Stimulated activated CD8-positive, alpha-beta memory T cell treated with anti-CD3 and anti-CD28 coated beads, Interleukin-2, amount 100 ng/mL, for 1 hour (primary cell): ENCODE data around the gene TNFRSF9.
"Not testable (repeated sequence)": the region's sequence is repeated elsewhere in the genome, so short reads cannot be mapped to it uniquely, and the experiment has no call there.

ENCODE experiments used
- DNase-seq, 2 donors: peaks; one replicate each; pipeline ENCODE4 v3.0.0-alpha.2; 2020; ENCODE audit warnings: low read depth in 2 of 2

The TNFRSF9 gene

DNA sequence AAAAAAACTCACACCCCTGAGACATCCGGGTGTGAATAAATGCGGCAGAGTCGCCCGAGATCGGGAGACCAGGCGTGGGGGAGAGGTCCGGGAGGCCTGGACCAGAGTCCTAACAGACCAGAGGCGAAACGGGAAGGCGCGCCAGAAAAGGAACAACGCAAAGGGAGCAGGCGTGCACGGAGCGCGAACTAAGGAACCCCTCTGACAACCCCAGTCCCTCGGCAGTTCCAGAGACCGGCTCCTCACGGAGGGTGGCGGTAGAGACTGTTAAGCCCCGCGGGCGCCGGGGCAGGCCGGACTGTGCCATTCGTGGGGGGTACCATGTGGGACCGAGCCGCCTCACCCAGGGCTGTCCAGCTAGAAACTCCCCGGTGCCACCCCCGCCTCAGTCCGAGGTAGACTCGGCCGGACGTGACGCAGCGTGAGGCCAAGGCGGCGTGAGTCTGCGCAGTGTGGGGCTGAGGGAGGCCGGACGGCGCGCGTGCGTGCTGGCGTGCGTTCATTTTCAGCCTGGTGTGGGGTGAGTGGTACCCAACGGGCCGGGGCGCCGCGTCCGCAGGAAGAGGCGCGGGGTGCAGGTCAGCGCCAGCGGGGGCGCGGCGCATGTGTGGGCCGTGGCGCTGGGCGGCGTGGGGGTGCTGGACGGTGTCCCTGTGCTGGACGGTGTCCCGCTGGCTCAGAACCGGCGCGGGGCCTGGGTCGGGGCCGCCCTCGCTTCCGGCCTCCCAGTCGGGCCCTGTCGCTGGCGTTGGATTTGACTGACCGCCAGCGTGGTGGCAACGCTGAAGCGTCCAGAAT, 20.8 kb upstream of the TNFRSF9 start, which contains the start of gene PARK7:
TSS of gene PARK7 (plus strand) at position 496 of the 798 bp plus-strand sequence. CDS start 1,075 bp downstream, outside the sequence.
- peak; percentile 98 to 100 for DNase-seq

DNA sequence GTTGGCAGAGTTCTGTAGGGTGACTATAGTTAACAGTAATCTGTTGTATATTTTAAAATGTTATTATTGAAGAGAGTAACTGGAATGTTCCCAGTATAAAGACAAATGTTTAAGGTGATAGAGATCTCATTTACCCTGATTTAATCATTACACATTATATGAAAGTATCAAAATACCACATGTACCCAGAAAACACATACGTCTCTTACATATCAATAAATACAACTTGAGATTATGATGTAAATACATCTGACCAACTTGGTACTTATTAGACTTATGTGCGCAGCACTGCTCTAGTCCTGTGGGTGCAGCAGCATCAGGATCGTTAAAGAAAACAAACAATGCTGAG, 20.2 kb upstream of the TNFRSF9 start:
- DNase-seq = no peak

DNA sequence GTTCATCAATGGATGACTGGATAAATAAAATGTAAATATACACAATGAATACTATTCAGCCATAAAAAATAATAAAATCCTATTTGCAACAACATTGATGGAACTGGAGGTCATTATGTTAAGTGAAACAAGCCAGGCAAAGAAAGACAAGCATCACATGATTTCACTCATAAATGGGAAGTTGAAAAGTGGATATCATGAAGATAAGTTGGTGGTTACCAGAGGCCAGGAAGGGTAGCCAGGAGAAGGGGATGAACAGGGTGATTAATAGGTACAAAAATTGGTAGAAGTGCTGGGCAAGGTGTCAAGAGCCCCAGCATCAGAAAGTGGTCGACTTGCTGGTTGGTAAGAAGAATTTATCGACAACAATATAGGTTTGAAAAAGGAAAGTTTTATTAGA, 19.5 kb upstream of the TNFRSF9 start:
- DNase-seq = no peak

DNA sequence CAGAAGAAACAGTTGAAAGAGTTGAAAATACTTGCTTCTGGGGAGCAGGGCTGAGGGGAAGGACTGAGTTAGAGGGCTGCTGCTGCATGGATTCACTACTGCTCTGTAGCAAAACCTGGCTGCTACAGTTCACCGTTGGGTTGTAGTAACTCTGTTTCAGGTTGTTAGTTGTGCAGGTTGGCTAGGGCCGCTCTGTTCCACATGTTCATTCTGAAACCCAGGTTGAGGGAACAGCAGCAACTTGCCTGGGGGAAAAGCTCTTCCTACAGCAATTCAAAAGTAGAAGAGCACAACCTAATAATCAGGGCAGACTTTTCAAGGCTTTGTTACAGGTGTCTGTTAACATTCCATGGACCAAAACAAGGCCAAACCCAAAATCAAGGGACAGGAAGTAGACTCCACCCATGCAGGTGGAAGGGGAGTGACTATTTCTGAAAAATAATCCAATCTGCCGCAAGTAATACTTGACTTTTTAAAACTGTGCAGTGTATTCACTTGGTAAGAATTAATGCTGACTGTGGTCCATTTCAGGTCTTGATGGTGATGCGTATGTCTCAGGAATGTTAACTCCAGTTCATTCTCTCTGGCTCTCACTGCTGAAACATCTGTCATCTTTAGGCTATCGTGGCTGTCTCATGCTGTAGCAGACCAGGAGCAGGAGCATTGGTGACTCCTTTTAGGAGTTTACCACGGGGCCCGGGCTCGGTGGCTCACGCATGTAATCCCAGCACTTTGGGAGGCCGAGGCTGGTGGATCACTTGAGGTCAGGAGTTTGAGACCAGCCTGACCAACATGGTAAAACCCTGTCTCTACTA, 15.8 kb upstream of the TNFRSF9 start:
- DNase-seq = no peak

DNA sequence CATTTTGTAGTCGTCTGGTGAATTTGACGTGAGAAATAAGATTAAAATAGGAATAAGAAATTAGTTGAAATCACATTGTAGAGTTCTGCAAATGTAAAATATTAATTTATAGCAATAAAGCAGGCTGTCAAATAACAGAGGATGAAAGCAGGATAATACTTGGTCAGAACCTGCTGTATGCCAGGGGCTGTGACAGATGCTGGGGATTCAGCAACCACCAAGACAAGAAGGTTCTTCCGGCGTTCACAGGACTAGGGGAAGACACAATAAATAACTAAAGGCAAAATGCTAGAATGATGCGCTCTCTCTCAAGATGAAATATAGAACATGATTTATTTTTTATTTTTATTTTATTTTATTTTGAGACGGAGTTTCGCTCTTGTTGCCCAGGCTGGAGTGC, 14.0 kb upstream of the TNFRSF9 start:
- no peak for DNase-seq

DNA sequence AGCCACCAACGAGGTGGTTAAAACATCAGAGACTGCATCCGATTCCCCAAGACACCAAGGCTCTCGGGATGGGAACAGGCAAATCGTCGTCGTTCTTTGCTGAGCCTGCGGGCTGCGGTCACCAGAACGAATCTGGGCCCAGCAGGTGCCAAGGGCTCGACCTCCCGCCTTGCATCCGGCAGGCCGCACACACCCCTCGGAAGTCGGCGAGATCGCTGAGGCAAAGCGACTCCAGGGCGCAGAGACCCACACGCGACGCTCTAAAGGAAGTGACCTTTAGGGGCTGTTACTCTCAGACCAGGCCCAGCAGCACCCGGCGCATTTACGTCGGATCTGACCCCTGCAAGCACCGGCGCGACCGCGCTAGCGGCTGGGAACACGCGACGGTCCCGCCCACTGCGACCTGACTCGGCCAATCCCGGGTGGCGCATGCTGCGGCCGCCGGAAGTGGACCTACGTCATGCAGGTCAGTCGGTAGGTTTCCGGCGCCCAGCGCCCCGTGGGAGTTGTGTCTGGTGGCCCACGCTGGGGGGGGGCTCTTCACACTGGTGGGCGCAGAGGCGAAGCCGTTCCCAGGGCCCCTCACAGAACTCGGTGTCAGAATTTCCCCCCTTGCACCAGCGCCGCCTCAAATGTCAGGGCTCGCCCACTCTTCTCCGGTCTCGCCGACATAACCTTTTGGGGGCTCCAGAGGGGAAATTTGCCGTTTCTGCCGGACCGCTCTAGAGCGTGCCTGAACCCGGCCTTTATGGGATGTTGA, 13.4 kb upstream of the TNFRSF9 start:
- peak; percentile 62 for DNase-seq

DNA sequence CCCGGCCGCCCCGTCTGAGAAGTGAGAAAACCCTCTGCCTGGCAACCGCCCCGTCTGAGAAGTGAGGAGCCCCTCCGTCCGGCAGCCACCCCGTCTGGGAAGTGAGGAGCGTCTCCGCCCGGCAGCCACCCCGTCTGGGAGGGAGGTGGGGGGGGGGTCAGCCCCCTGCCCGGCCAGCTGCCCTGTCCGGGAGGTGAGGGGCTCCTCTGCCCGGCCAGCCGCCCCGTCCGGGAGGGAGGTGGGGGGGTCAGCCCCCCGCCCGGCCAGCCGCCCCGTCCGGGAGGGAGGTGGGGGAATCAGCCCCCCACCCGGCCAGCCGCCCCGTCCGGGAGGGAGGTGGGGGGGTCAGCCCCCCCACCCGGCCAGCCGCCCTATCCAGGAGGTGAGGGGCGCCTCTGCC, 12.2 kb upstream of the TNFRSF9 start:
- DNase-seq = not testable (repeated sequence)

DNA sequence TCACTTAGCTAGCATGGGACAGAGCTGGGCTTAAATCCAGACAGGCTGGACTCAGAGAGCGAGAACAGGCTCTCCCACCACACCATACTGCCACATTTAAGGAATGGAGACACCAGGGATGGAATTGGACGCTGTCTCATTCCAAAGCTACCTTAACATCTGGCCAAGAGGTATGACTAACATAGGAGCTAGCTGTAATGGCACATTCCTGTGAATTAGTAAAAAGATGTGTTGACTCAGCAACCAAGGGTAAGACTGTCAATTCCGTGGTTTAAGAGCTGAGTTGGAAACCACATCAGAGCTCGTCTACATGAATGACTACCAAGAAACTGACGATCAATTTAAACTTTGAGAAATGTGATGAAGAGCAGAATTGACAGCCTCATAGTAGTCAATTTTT, 8.3 kb upstream of the TNFRSF9 start:
- DNase-seq = no peak

DNA sequence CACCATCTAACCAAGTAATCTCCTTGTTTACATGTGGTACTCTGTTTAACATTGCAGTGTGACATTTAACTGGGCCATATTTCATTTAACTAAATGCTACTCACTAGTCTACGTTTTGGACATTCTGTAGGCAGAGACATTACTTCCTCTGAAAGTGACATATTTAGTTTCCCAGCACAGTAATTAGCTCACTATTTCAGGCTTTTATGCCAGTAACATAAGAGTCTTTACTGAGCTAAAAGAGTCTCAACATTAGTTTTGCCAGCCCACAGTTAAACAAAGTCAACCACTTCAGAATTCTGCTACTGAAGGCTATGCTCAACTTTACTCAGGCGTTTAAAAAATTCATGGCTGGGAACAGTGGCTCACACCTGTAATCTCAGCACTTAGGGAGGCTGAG, 2.6 kb upstream of the TNFRSF9 start:
- no peak for DNase-seq

DNA sequence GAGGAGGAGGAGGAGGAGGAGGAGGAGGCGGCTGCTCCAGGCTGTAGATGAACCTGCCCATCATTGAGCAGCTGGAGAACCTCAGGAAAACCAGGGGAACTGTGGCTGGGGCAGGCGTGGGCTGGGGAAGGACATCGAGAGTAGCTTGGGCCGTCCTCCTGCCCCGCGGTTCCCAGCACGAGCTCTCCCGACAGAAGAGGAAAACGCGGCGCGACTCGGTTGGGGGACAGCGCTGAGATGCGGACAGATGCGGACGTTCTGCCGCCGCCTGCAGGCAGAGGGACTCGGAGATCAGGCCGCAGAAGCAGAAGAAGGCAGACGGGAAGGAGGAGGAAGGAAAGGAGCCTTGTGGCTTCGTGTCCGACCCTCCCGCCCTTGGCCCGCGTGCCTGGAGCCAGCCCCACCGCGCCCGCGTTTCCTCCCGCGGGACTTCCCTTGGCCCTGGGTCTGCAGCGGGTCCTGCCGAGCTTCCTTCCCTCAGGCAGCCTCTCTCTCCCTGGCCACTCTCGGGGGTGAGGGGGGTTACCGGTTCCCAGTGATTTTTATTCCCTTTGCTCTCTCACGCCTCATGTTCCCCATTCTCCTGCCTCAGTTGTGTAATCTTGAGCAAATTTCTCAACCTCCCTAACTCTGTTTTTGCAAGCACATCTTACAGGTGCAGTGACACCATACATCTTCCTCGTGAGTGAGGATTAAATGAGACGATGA, 1.7 kb upstream of the TNFRSF9 start:
- no peak for DNase-seq

DNA sequence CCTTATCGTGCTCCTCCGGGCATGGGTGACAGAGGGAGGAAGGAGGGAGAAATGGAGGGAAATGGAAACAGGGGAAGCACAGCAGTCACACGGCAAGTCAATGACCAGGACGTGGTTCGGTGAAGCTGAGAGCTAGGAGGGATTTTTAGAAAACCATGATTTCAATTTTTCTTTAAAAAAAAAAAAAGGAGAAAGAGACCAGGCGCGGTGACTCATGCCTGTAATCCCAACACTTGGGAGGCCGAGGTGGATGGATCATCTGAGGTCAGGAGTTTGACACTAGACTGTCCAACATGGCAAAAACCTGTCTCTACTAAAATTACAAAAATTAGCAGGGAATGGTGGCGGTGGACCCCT, 776 bp upstream of the TNFRSF9 start:
- DNase-seq = no peak

DNA sequence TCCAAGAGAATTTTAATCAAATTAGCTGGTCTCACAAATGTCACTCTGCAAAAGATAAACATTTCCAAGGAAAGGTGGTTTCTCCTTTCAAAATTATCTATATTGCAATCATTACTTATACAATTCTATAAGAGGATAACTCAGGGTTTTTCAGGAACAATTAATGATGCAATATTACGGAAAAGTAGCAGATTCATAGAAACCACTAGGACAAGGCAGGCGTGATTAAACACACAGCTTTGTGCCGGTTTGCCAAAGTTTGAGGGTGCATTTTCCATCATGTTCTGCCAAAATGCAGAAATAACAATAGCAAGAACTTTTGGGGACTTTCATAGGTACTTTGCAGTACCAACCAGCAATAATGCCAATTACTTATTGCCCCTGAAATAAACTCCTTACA, 605 bp downstream of the TNFRSF9 start:
- no peak for DNase-seq

DNA sequence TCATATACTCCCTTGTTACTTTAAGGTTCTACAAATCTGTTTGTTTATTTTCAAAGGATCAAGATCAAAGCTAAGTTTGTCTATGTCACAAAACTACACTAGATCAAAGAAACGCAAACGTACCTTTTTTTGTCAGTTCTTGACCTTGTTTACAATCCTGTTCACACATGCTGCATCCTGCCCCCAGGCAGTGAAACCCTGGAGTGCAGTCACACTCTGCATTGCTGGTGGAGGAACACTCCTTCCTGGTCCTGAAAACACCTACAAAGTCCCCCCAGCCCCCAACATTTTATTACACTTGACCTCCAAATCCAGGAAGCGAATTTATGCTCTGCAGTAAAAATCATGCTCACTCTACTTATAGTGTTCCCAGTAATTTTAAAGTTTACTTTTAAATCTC, 2.6 kb downstream of the TNFRSF9 start:
- DNase-seq = no peak

DNA sequence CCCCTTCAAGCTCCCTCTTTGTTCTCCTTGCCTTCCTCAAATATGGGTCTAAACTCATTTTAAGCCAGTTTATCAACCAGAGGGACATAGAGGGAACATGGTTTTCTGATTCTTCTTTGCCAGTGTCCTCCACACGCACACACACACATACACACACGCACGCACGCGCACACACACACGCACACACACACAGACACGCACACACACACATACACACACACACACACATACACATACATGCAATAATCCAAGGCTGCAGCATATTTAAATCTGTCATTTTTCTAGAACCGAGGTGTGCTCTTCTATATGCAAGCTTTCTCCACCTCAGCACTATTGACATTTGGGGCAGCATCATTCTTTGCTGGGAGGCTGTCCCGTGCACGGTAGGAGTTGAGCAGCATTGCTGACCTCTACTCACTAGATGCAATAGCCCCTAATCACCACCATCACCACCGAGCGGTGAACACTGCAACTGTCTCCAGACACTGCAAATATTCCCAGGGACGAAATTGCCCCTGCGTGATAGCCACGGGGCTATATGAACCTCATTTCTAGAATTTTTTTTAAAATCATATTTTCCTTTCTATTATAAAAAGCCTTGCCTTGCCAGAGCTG, 8.0 kb downstream of the TNFRSF9 start:
- no peak for DNase-seq

DNA sequence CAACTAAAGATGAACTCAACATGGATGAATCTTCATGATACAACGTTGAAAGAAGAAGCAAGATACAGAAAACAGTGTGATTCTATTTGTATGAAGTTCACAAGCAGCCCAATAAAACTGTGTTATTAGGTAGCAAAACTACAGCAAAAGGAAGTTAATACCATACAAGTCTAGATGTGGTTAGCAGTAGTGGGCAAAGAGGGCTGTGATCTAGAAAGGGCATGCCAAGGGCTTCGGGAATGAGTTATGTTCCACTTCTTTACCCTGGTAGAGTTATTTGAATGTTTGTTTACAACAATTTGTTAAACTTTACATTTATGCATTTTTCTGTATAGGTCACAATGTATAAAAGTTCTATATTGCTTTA, 9.2 kb downstream of the TNFRSF9 start:
- no peak for DNase-seq

DNA sequence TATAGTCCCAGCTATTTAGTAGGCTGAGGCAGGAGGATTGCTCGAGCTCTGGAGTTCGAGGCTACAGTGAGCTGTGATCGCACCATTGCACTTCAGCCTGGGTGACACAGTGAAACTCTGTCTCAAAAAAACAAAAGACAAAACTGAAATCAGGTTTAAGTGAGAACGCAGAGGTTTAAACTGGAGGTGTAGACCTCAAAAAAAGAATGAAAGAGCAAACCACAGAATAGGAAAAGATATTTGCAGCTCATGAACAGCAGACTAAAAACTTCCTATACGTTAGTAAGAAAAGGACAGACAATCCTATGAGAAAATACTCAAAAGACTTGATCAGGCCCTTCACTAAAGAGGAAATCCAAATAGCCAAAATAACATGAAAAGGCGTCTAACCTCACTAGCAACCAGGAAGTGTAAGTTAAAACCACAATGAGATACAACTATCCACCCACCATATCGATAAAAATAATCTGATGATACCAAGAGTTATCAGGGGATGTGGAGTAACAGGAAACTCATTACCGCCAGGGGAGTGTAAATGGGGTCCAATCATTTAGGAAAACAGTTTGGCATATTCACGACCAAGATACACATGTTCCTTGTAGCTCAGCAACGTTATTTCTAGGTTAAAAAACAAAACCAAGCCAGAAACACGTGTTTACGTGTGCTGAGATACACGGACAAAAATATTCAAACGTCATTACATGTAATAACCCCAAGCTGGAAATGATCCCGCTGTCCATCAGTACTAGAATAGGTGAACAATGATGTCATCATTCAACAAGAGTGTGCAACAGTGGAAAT, 9.8 kb downstream of the TNFRSF9 start:
- DNase-seq = no peak

DNA sequence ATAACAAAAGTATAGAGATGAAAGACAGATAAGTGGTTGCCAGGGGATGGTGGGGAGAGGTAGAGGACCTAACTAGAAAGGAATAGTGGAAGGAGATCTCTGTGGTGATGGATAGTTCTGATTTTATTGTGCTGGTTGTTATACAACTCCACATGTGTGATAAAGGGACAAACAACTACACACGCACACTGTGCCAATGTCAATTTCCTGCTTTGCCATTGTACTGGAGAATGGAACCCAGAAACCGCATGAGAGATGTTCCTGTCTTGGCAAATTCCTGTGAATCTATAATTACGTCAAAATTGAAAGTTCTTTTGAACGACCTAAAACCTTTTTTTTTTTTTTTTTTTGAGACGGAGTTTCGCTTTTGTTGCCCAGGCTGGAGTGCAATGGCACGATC, 11.0 kb downstream of the TNFRSF9 start:
- no peak for DNase-seq

DNA sequence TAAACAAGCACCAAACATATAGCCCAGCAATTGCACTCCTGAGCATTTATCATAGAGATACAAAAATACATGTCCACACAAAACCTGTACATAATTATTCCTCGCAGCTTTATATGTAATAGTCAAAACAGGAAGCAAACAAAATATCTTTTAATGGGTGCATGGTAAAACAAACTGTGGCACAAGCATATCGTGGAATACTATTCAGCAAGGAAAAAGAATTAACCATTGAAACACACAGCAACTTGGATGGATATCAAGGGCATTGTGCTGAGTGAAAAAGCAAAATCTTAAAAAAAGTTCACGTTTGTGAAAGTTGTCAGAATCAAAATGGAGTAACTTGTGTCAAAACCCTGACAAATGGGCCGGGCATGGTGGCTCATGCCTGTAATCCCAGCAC, 12.4 kb downstream of the TNFRSF9 start:
- DNase-seq = no peak

DNA sequence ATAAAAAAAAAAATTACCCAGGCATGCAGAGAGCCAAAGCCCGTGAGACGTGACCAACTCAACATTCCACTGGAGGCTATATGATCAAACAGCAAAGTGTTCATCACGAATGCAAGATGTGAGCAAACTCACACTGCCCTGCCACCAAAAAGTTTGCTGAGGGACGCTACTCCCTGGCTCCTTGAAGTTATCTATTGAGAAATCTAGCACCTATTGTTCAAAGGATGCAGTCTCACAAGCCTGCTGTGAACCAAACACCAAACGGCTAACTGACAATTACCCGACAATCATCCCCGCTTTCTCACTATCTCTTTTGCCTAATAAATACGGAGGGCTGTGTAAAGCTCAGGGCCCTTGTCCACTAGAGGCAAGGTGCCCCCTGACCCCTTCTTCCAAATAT, 13.6 kb downstream of the TNFRSF9 start:
- not testable (repeated sequence) for DNase-seq

DNA sequence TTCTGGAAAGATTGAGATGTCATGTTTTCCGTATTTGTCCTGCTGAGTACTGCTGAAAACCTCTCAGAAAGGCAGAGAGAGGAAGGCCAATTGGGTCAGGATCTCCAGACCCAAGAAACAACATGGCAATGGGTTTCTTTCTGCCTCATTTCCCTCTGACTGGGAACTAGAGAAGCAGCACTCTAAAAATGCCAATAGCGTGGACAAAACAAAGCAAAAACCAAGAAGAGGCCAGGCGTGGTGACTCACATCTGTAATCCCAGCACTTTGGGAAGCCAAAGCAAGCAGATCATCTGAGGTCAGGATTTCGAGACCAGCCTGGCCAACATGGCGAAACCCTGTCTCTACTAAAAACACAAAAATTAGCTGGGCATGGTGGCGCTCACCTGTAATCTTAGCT, 18.3 kb downstream of the TNFRSF9 start:
- DNase-seq = no peak

DNA sequence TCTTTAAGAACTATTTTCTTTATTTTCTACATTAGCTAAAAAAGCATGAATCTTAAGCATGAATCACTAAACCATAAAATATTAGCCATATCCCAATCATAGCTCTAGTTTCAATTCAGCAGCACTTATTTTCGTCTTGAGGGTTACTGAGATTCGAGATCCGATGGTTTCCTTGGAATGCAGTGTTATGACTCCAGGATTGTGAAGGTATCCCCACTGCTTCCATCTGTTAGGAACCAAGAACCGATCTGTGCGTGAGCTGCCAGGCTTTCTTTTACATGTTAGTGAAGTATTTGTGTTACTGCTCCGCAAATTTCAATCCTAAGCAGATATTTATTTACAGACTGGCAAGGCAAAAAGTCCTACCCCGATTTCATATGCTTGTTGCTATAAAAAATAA, 18.8 kb downstream of the TNFRSF9 start:
- no peak for DNase-seq
